Psoas muscle (tissue), 8 donors: ENCODE measurements around the gene ASB18. TPM values are rescaled to one million over a fixed set of nuclear protein-coding genes. Genes with fewer than 3 reads are reported as not detected.

Experiments used
- ATAC-seq, 4 donors: fragments of 200-7000 bp; cut with Tn5 transposase; one replicate each; pipeline ENCODE4 v1.9.1; 2020; ENCODE audit warnings: moderate library complexity in 3 of 4, mild to moderate bottlenecking in 2 of 4
- DNase-seq, 2 donors: peaks; one replicate each; pipeline ENCODE4 v3.0.0-alpha.2; 2020
- H3K27ac ChIP-seq: fragments of 200-600 bp; one replicate; pipeline ENCODE4 v1.8.0; 2022
- H3K27me3 ChIP-seq, 3 donors: fragments of 200-600 bp in 1 of 3; one replicate each; pipeline versions ENCODE4 v1.6.1 to v1.8.0; 2013 to 2022; ENCODE audit warnings: low read length in 2 of 3, mild to moderate bottlenecking in 2 of 3, moderate library complexity in 1 of 3; ENCODE audit not compliant: insufficient read depth in 3 of 3
- H3K36me3 ChIP-seq, 2 donors: fragments of 200-600 bp in 1 of 2; one replicate each; pipeline versions ENCODE4 v1.6.1 to v1.8.0; 2013 to 2022; ENCODE audit warnings: low read depth in 1 of 2, mild to moderate bottlenecking in 1 of 2, moderate library complexity in 1 of 2; ENCODE audit not compliant: insufficient read depth in 1 of 2
- H3K4me1 ChIP-seq: fragments of 200-600 bp; one replicate; pipeline ENCODE4 v1.8.0; 2022
- H3K4me3 ChIP-seq: fragments of 200-600 bp; one replicate; pipeline ENCODE4 v1.8.0; 2022; ENCODE audit warnings: mild to moderate bottlenecking
- H3K9me3 ChIP-seq: fragments of 200-600 bp; one replicate; pipeline ENCODE4 v1.8.0; 2022
- CTCF ChIP-seq: fragments of 200-600 bp; IDR thresholded peaks from one replicate; pipeline ENCODE4 v1.8.0; 2022; ENCODE audit warnings: antibody characterized with exemption
- WGBS, 3 donors: extraction: QIAGEN DNeasy Blood & Tissue Kit; methylation state at CpG; one replicate each; pipeline versions ENCODE4 v1.1.6 to v1.1.7; 2013; 5-methylcytosine and 5-hydroxymethylcytosine counted together
- intact Hi-C, 2 donors: fragments of 100-400 bp; cut with DNase I; formaldehyde crosslinking; loops; one replicate each; pipeline versions ENCODE4 v1.11.0 to v1.14.2; 2022
- polyA plus RNA-seq, 3 donors: library from polyadenylated mRNA; stranded (reverse); fragments of 200-250 nt; gene quantifications; one replicate each; pipeline ENCODE4 v1.2.3, GENCODE V29; 2013
- total RNA-seq, 4 donors: library from RNA; stranded (reverse); fragmentation: NEBNext Ultra II Directional in 2 of 4; extraction: Animal tissue kit (Norgen Biotek cat#: 25700) in 2 of 4; gene quantifications; one replicate each; pipeline versions ENCODE4 v1.2.1 to v1.2.4, GENCODE V29; 2021 to 2023
- donor health status: healthy with polysubstance abuse.
- donor health status: DM: no; HTN: no; CAD: no; lungs with moderate emphysema.
- donor health status: Bipolar disorder and iron deficiency.
- donor health status: healthy.
- donor health status: DM: yes; HTN: yes; CAD: no.
- donor health status: DM: no; HTN: no; CAD: no.
- donor health status: DM: no; HTN: no; CAD: no.
- donor health status: DM: yes; HTN: yes; CAD: no.

The ASB18 gene
- total and polyA plus RNA-seq, 7 donors = 0.04 to 9.3 (median 1.1) TPM

GRCh38 chr2:236239276-236240065 lies 24.7 kb downstream of the ASB18 start:
- WGBS, 3 donors = 30 to 49% (median 46%) methylated on average over 17 of the region's 17 CpGs

GRCh38 chr2:236238751-236239150 lies 25.5 kb downstream of the ASB18 start:
- peaks cover 0 to 12% (median 0%) of the 10 kb centered on the region in 3 donors for H3K27me3 ChIP-seq
- no peaks in the 10 kb centered on the region for H3K9me3 ChIP-seq
- no peak overlapping the region for H3K4me3 ChIP-seq
- TF ChIP-seq CTCF = no peak
- H3K4me1 ChIP-seq = peaks cover 19% of the 10 kb centered on the region
- intact Hi-C loops = loop anchor here in 1 of 2 donors (1.0 kb wide), 2 partner anchors 24 to 27 kb away; no protein-coding TSS in a partner anchor
- no peaks in the 10 kb centered on the region for H3K36me3 ChIP-seq
- WGBS, 3 donors = 67 to 87% (median 79%) methylated on average over 6 of the region's 6 CpGs
- H3K27ac ChIP-seq = peak overlapping the region; percentile 90
- ATAC-seq (no peak), DNase-seq (no peak)

More at GRCh38 chr2:236239276-236240065, 24.7 kb downstream of the ASB18 start:
- no peak for TF ChIP-seq CTCF
- Histone ChIP-seq H3K4me1 (peaks cover 19% of the 10 kb centered on the region), H3K4me3 (peak overlapping the region; percentile 33), H3K9me3 (no peaks in the 10 kb centered on the region), H3K36me3 (no peaks in the 10 kb centered on the region), H3K27me3 (peaks cover 0 to 12% (median 0%) of the 10 kb centered on the region in 3 donors), H3K27ac (peak overlapping the region; percentile 90)
- DNase-seq (no peak), ATAC-seq (peak; percentile 21 to 51 (median 42))
- intact Hi-C loops = loop anchor here (1.0 to 10.0 kb wide), 3 partner anchors 26 to 1185 kb away; no protein-coding TSS in a partner anchor

GRCh38 chr2:236237468-236238190 lies 26.6 kb downstream of the ASB18 start:
- no peaks in the 10 kb centered on the region for H3K9me3 ChIP-seq
- TF ChIP-seq CTCF = no peak
- peak in 1 of 2 donors; percentile 68 for DNase-seq
- peaks cover 19% of the 10 kb centered on the region for H3K4me1 ChIP-seq
- 11 to 16% (median 12%) methylated on average over 45 to 64 of the region's 64 CpGs for WGBS, 3 donors
- intact Hi-C loops = loop anchor here in 1 of 2 donors (1.0 kb wide), 1 partner anchor 23 kb away; no protein-coding TSS in a partner anchor
- no peaks in the 10 kb centered on the region for H3K36me3 ChIP-seq
- peak in 3 of 4 donors; percentile 12 to 13 (median 12) for ATAC-seq
- H3K27ac ChIP-seq = peak overlapping the region; percentile 90
- H3K4me3 ChIP-seq = peak overlapping the region; percentile 67
- H3K27me3 ChIP-seq = peaks cover 0 to 12% (median 0%) of the 10 kb centered on the region in 3 donors

- Histone ChIP-seq H3K9me3 (no peaks in the 10 kb centered on the region), H3K36me3 (no peaks in the 10 kb centered on the region), H3K27me3 (peaks cover 0 to 12% (median 0%) of the 10 kb centered on the region in 3 donors), H3K27ac (no peak overlapping the region), H3K4me1 (peaks cover 19% of the 10 kb centered on the region), H3K4me3 (peak overlapping the region; percentile 67)
- ATAC-seq (no peak), DNase-seq (no peak)
- 2 to 7% (median 4%) methylated on average over 41 to 73 of the region's 73 CpGs for WGBS, 3 donors
- peak; percentile 13 for TF ChIP-seq CTCF
- intact Hi-C loops = no loop called here
Observed at GRCh38 chr2:236236559-236237452, 27.4 kb downstream of the ASB18 start.
